GM19193 (cell line): ENCODE results near the gene SUCLG2.

ENCODE experiments used
- POLR2A ChIP-seq: IDR thresholded peaks from 4 replicates; pipeline ENCODE4 v1.6.1; 2011; ENCODE audit not compliant: insufficient read depth, insufficient read length; ENCODE audit errors: extremely low read depth

The SUCLG2 gene

GRCh38 chr3:67521053-67521646 lies 133.3 kb downstream of the SUCLG2 start:
- no peak for TF ChIP-seq POLR2A

DNA sequence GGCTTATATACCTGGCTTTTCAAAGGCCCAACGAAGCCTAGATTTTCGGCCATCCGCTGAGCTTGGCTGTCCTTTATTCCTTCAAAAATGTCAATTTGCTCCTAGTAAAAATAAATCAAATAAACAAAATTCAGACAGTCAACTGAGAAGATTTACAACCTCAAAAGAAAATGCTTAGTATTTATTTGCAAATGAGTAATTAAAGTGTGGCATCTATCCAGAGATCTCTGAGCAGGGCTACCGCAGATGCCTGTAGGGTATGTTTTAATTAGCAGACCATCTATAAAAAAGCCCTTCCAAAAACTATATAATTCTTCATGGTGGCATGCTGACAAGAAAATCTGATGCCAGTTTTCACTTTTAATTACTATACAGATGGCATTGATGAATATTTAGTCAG lies 136.2 kb downstream of the SUCLG2 start:
- TF ChIP-seq POLR2A, result no peak

GRCh38 chr3:67517781-67518180 lies 136.6 kb downstream of the SUCLG2 start:
- TF ChIP-seq POLR2A, result no peak

DNA sequence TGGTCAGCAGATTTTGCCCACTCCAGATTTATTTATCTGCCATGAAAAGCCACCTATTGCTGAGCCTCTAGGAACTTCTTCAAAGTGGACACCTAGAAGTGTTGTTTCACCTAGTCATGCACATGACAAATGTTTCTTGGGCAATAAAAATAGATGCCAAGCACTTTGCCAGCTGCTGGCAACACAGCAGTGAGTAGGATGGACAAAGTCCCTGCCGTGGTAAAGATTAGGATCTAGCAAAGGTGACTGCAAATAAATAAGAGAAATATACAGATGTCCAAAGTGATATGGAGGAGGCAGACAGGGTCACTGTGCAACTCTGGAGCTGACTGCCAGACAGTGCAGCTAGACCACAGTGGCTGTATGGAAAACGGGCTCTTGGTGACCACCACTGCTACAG lies 137.9 kb downstream of the SUCLG2 start:
- no peak for TF ChIP-seq POLR2A

DNA sequence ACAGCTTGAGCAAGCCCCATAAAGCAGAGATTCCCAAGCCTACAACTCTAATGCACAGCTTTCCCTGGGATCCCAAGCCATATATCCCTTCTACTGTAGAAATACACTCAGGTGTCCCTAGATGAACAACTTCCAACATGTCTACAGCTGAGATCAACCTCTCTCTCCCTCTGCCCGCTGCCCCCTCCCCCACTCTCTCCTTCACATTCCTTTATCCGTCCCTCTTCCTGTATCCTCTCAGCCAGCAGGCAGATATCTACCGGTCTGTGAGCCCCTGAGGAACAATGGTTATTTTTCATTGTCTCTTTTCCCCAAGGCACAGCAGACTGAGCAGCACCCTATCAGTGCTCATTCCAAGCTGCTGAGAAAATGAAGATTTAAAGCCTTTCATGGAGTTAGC lies 138.6 kb downstream of the SUCLG2 start:
- TF ChIP-seq POLR2A, result no peak

GRCh38 chr3:67509471-67510075 lies 144.8 kb downstream of the SUCLG2 start:
- TF ChIP-seq POLR2A, result no peak

- TF ChIP-seq POLR2A, result no peak
These were observed 146.8 kb downstream of the SUCLG2 start for GRCh38 chr3:67507584-67507983.

DNA sequence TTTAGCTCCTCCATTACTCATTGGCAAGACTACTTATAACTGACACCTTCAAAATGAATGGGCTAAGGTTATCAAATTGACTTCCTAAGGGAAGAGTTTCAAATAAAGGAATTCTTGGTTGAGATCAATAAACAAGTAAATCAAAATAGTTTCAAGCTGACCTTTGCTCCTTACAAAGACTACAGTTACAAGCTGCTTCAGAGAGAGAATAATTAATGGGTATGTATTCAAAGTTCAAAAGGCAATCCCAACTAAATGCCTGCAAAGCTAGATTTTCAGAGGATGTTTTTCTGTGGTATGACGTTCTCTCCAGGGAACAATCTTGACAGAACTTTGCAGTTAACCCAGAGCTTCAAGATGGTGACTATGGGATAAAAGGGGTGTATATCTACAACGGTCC lies 153.7 kb downstream of the SUCLG2 start:
- no peak for TF ChIP-seq POLR2A

- TF ChIP-seq POLR2A, result no peak
These were observed 156.7 kb downstream of the SUCLG2 start for GRCh38 chr3:67497746-67498145.

- no peak for TF ChIP-seq POLR2A
These were observed 158.7 kb downstream of the SUCLG2 start for GRCh38 chr3:67495751-67496150.

DNA sequence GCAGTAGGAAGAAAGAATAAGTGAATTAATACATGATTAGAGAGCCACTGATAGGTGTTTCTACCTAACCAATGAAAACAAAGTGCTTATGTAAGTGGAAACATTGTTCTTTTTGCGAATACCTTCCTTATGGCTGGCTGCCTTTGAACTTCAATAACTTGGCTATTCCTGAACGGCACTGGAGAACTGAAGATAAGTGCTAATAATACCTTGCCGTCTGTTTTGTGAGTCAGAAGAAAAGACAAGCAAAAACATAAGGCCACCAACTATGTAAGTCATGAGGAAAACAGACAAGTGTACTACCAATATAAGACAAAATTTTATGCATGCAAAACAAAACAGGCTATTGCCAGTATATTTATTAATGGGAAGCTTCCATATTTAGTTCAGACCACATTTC lies 160.6 kb downstream of the SUCLG2 start:
- TF ChIP-seq POLR2A, result no peak

DNA sequence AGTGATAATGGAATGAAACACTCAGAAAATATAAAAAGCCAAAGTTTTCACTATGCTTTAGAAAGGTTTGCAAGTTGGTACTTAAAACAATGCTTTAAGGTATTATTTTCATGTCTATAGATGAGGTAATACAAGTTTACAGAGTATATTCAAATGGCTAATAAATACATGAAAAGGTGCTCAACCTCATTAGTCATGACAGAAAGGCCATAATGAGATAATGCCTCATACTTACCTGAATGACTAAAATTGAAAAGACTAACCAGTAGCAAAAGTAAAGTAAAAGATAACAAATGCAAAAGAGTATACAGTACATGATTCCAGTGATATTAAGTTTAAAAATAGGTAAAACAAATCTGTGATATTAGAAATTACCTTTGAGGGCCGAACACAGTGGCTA lies 163.8 kb downstream of the SUCLG2 start:
- no peak for TF ChIP-seq POLR2A

- no peak for TF ChIP-seq POLR2A
These were observed 164.6 kb downstream of the SUCLG2 start for GRCh38 chr3:67489816-67490215.

DNA sequence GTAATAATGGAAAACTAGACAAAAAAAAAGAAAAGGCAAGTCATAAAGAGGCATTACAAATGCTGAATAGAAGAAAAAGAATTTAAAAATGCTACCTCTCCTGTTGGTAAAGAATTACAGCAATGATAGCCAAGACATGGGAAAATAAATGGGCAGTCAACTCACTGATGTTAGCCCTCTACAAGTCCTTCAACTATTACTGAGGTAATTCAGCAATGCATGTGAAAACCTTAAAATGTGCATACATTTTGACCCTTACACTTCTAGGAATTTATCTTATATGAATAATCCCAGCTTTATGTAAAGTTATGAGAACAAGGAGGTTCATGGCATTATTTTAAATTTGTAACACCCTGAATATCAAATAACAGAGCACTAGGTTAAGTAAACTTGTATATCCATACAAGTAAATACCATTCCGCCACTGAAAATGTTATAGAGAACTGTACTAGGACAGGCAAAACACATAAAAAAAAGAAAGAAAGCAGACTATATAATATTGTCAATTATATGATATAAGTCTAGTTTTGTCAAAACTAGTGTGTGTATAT lies 166.8 kb downstream of the SUCLG2 start:
- no peak for TF ChIP-seq POLR2A

- no peak for TF ChIP-seq POLR2A
These were observed 167.5 kb downstream of the SUCLG2 start for GRCh38 chr3:67486883-67487282.

DNA sequence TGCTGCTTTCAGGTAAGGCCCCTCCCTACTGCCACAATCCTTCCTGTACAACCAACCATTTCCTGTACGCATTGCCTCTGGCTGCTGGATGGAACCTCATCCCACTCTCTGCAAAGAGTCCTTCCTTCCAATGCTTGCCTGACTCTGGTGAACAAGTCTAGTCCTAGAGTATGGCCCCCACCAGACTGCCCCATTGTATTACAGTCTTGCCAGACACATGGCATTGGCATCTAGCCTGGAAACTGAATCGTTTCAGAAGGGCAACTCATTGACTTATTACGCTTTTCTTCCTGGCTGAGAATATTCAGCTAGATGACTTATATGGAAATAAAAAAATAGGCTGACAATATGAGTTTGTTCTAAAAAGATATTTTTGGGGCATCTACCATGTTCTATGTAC lies 170.3 kb downstream of the SUCLG2 start:
- TF ChIP-seq POLR2A, result no peak
